ENCODE results near the gene NUAK2. TPM values are rescaled to one million over a fixed set of nuclear protein-coding genes. Genes with fewer than 3 reads are reported as not detected.
A peak's percentile ranks its signal among the peaks of the same experiment; 100 is the strongest.

Gene NUAK2
- total RNA-seq, 1 experiment from 2014 or later, result 3.9 TPM

DNA sequence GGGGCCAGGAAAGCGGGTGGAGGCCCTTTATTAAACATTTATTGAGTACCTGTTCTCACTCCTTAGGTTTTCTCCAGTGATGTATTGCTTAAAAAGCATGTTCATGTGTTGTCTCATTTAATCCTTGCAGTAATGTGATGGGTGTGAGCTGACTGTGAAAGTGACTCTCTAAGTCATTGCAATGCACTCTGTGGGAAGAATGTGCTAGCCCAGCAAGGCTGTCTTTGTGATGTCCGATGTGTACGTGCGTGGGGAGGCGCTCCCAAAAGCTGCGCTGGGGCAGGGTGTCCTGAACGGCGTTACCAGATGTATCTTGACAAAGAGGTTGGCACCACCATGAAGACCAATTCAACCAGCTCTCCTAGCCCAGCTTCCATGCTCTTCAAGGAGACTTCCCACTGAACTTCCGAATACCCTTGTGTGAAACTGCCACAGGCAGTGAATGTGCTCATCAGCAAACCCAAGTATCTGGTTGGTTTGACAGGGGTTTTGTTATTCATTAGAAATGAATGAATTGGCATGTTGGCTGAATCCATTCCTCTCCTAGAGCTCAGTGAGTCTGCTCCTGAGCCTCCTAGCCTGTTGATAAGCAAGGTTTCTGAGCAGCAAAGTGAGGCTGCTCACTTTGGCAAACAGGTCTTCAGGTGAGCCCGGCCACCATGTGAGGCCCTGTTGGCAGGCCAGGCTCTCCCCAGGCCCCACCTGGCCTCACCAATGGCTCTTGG, 28.0 kb downstream of the NUAK2 start:
- H3K4me2 ChIP-seq, result peak overlapping the region; percentile 36
- H4K20me1 ChIP-seq (ENCODE audit: insufficient read depth), result no peaks in the 10 kb centered on the region
- ChIA-PET POLR2A (ENCODE audit: unreplicated experiment) (no interaction called here), CTCF (no interaction called here)
- H3K27ac ChIP-seq, result peak overlapping the region; percentile 70
- intact Hi-C loops (cut with micrococcal nuclease; ENCODE audit: unreplicated experiment), result loop anchor here (1.0 kb wide), 1 partner anchor 9 kb away; no protein-coding TSS in a partner anchor
- BruUV-seq (replicated peaks), result no TSS peak
- no peaks in the 10 kb centered on the region for H3K9me2 ChIP-seq (ENCODE audit: insufficient read depth)
- peaks cover 49% of the 10 kb centered on the region for H3K4me1 ChIP-seq (replicated peaks; ENCODE audit: insufficient read depth)
- H3F3A ChIP-seq (ENCODE audit: insufficient read depth, low read depth), result peaks cover 33% of the 10 kb centered on the region; the same call in 1 of the 2 replicates
- no peak for DNase-seq
- H2AFZ ChIP-seq, result no peak overlapping the region
- H3K79me2 ChIP-seq (ENCODE audit: low read depth), result no peaks in the 10 kb centered on the region
- no peaks in the 10 kb centered on the region for H3K27me3 ChIP-seq (ENCODE audit: insufficient read depth, low read depth)
- H3K9me3 ChIP-seq (ENCODE audit: insufficient read depth, low read depth), result no peaks in the 10 kb centered on the region
- TF ChIP-seq, protein P1, sequence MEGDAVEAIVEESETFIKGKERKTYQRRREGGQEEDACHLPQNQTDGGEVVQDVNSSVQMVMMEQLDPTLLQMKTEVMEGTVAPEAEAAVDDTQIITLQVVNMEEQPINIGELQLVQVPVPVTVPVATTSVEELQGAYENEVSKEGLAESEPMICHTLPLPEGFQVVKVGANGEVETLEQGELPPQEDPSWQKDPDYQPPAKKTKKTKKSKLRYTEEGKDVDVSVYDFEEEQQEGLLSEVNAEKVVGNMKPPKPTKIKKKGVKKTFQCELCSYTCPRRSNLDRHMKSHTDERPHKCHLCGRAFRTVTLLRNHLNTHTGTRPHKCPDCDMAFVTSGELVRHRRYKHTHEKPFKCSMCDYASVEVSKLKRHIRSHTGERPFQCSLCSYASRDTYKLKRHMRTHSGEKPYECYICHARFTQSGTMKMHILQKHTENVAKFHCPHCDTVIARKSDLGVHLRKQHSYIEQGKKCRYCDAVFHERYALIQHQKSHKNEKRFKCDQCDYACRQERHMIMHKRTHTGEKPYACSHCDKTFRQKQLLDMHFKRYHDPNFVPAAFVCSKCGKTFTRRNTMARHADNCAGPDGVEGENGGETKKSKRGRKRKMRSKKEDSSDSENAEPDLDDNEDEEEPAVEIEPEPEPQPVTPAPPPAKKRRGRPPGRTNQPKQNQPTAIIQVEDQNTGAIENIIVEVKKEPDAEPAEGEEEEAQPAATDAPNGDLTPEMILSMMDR (conservative IDR thresholded peaks at IDR 0.05), result no peak
- no peak for TF ChIP-seq EZH2 (IDR thresholded peaks at IDR 0.05; ENCODE audit: low read depth)
- H3K36me3 ChIP-seq (ENCODE audit: low read depth), result no peaks in the 10 kb centered on the region
- H3K4me3 ChIP-seq, result no peak overlapping the region

DNA sequence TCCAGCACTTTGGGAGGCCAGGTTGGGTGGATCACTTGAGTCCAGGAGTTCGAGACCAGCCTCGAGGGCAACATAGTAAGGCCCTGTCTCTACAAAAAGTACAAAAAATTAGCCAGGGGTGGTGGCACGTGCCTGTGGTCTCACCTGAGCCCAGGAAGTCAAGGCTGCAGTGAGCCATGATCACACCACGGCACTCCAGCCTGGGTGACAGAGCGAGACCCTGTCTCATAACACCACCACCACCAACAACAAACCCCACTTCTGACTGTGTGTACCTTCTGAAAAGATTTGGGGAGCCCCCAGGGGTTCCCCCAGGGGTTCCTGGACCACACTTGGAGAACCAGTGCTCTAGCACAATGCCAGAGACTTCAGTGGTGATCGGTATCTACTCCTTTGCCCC, 29.9 kb downstream of the NUAK2 start:
- TF ChIP-seq, protein P1 (conservative IDR thresholded peaks at IDR 0.05), result no peak
- no peak for TF ChIP-seq EZH2 (IDR thresholded peaks at IDR 0.05; ENCODE audit: low read depth)
- H3K4me1 ChIP-seq (replicated peaks; ENCODE audit: insufficient read depth), result peaks cover 36% of the 10 kb centered on the region
- no peak overlapping the region for H2AFZ ChIP-seq
- DNase-seq, result no peak
- intact Hi-C loops (cut with micrococcal nuclease; ENCODE audit: unreplicated experiment), result no loop called here
- ChIA-PET CTCF (no interaction called here), POLR2A (ENCODE audit: unreplicated experiment) (no interaction called here)
- no peaks in the 10 kb centered on the region for H4K20me1 ChIP-seq (ENCODE audit: insufficient read depth)
- no peaks in the 10 kb centered on the region for H3K27me3 ChIP-seq (ENCODE audit: insufficient read depth, low read depth)
- no peak overlapping the region for H3K4me2 ChIP-seq
- H3K27ac ChIP-seq, result no peak overlapping the region
- H3K4me3 ChIP-seq, result no peak overlapping the region
- BruUV-seq (replicated peaks), result no TSS peak
- H3K9me3 ChIP-seq (ENCODE audit: insufficient read depth, low read depth), result no peaks in the 10 kb centered on the region
- no peaks in the 10 kb centered on the region for H3K36me3 ChIP-seq (ENCODE audit: low read depth)
- H3F3A ChIP-seq (ENCODE audit: insufficient read depth, low read depth), result peaks cover 19% of the 10 kb centered on the region; the same call in 1 of the 2 replicates
- H3K9me2 ChIP-seq (ENCODE audit: insufficient read depth), result no peaks in the 10 kb centered on the region
- H3K79me2 ChIP-seq (ENCODE audit: low read depth), result no peaks in the 10 kb centered on the region

DNA sequence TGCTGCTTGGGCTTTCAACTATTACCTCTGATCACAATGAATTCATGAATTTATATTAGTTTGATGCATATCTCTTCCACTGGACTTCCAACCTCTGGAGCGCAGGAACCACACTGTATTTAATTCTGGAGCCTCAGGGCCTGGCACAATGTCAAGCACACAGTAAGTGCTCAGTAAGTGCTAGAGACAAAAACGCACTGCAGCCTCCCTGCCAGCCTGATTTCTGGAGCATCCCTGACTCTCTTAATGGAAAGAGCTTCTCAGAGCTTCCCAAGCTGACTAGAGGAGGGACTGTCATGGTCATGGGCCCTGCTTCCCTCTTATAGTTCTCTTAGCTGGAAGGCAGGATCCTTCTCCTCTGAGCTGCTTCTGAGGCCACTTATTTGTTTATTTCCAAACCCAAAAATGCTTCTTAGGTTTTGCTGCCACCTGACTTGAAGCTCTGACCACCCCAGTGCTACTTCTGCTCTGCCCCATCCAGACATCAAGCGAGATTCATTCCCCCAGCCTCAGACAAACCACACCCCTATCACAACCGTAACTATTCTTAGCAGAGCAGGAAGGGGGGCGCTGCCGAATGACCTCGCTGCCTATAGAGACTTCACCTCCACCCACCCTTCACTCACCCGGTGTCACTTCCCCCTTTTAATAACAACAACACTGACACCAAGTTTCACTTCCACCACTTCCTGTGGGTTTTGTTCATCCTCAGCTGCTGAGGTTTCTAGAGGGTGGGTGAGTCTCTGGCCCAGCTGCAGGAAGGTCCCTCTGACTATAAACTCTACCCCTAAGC, 33.6 kb downstream of the NUAK2 start:
- Histone ChIP-seq H3K27me3 (ENCODE audit: insufficient read depth, low read depth) (no peaks in the 10 kb centered on the region), H2AFZ (no peak overlapping the region), H3K36me3 (ENCODE audit: low read depth) (no peaks in the 10 kb centered on the region), H3K27ac (no peak overlapping the region), H3K4me2 (no peak overlapping the region), H3K4me3 (no peak overlapping the region), H3K9me3 (ENCODE audit: insufficient read depth, low read depth) (no peaks in the 10 kb centered on the region), H3K79me2 (ENCODE audit: low read depth) (no peaks in the 10 kb centered on the region), H3K9me2 (ENCODE audit: insufficient read depth) (no peaks in the 10 kb centered on the region), H3F3A (ENCODE audit: insufficient read depth, low read depth) (peaks cover 18% of the 10 kb centered on the region; the same call in 1 of the 2 replicates), H4K20me1 (ENCODE audit: insufficient read depth) (no peaks in the 10 kb centered on the region), H3K4me1 (replicated peaks; ENCODE audit: insufficient read depth) (peaks cover 25% of the 10 kb centered on the region)
- BruUV-seq (replicated peaks), result no TSS peak
- intact Hi-C loops (cut with micrococcal nuclease; ENCODE audit: unreplicated experiment), result no loop called here
- DNase-seq, result no peak
- CTCF ChIA-PET, result interaction anchor here (0.5 to 0.9 kb wide), 2 partner anchors 10 to 43 kb away, joined by 3 to 4 read pairs; no protein-coding TSS in a partner anchor
- POLR2A ChIA-PET (ENCODE audit: unreplicated experiment), result no interaction called here
- TF ChIP-seq, protein P1 (conservative IDR thresholded peaks at IDR 0.05), result no peak
- TF ChIP-seq EZH2 (IDR thresholded peaks at IDR 0.05; ENCODE audit: low read depth), result no peak

Measured in PC-9 (cell line).